GM21529 (cell line): ENCODE results near the gene TYW5.

Source experiments
- ATAC-seq: cut with Tn5 transposase; IDR thresholded peaks from one replicate; pipeline ENCODE4 v1.9.1; 2021; ENCODE audit not compliant: unreplicated experiment

Gene TYW5

GRCh38 chr2:199975273-199975895 lies 20.1 kb upstream of the TYW5 start:
- ATAC-seq: no peak

GRCh38 chr2:199973703-199974102 lies 18.4 kb upstream of the TYW5 start:
- no peak for ATAC-seq

- no peak for ATAC-seq
Observed at GRCh38 chr2:199972088-199972626, 16.9 kb upstream of the TYW5 start.

GRCh38 chr2:199968126-199968525 lies 12.8 kb upstream of the TYW5 start:
- ATAC-seq: no peak

DNA sequence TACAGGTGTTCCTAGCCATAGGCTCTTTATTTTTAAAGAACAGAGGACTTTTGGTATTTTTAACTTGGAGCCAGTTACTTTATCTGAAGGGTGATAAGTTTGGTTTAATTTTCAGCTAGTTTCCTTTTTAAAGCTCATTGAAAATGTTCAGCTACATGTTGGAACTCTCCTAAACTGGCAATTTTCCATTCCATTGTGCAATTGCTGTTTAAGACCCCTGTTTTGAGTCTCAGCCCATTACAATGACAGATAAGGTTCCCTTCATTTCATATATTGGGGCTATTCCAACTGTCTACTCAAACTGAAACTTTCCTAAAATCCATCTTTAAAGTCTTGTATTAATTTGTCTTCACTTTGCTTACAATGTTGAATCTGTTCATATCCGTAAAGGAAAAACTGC lies 11.7 kb upstream of the TYW5 start:
- ATAC-seq: no peak

DNA sequence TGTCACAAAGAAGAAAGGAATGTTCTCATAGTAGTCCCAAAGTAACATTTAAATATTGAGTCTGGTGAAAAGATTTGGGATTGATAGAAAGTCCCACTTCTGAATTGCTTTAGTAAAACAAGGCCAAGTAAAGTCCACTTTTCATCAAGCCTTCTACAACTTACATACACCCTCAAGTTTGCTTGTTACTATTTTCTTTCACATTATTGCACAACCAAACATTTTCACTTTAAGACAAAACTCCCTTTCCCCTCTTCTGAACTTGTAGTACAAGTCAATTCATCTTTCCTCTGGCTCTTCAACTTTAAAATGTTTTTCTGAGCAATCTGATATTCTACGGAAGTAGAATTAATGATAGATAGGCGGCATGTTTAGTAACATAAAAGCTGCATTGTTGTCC lies 11.1 kb upstream of the TYW5 start:
- ATAC-seq: no peak

GRCh38 chr2:199962203-199962602 lies 6.9 kb upstream of the TYW5 start:
- ATAC-seq: peak; percentile 63

DNA sequence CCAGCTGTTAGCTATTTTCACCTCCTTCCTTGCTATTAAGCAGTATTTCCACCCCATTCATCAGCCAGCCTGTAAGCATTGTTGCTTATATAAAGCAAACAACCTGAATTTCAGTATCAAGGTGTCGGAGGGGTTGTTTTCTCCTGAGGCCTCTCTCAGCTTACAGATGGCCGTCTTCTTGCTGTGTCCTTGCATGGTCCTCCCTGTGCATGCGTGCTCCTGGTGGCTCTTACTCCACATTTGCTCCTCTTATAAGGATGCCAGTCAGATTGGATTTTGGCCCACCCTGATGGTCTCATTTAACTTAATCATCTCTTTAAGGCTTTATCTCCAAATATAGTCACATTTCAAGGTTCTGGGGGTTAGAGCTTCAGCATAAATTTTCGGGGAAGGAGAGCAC lies 2.7 kb upstream of the TYW5 start:
- no peak for ATAC-seq

- no peak for ATAC-seq
Observed at GRCh38 chr2:199956062-199956380, 730 bp upstream of the TYW5 start.

- ATAC-seq: peak; percentile 50
Observed at GRCh38 chr2:199955007-199955338, 318 bp downstream of the TYW5 start.

DNA sequence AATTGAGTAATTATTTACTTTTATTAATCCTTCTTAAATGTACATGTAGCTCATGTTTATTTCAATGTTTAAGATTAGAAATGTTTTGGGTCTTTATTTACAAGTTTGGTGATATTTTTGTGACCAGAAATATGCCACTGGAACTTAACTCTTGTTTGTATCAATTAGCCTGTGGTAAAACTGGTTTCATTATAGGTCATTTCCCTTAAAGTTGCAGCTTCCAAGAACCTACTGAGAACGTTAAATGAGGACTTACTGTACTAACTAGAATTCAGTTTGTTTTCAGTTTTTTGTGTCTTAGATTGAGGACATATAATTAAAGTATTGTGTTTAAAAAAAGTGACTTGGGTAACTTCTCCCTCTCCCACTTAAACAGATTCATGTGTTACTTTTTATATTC lies 4.3 kb downstream of the TYW5 start:
- no peak for ATAC-seq

GRCh38 chr2:199950396-199950795 lies 4.9 kb downstream of the TYW5 start:
- ATAC-seq: no peak

DNA sequence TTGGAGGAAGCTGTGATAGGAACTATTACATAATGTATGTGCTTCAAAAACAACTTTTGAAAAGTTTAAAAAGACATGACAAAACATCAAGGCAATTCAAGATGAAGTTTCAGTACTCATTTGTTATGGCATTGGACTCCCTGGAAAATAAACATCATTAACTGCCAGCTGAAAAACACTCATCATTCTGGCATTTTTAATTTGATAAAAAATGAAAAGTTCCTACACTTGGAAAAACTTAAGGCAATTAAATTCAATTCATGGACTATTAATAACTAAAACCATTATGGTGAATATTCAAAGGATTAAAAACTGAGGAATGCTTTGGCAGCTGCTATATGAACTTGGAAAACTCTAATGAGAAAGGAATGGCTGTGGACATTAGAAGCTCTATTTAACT lies 8.5 kb downstream of the TYW5 start:
- no peak for ATAC-seq

GRCh38 chr2:199946196-199946595 lies 9.1 kb downstream of the TYW5 start:
- ATAC-seq: no peak

DNA sequence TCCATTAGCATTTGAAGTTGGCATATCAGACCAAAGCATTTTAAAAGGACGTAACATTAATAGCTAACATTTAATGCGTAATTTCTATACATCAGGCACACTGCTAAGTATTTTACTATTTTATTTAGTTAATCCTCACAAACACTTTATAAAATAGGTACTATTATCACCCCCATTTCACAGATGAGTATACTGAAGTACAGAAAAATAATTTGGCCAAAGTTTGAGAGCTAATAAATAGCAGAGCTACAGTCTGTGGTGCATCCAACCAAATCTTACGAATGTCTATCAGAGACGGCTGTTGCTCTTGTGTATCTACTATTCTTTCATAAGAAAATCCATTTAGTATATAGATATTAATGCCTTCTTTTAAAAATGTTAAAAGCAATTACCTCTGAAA lies 11.9 kb downstream of the TYW5 start:
- no peak for ATAC-seq

- ATAC-seq: peak; percentile 49
Observed at GRCh38 chr2:199940373-199940772, 14.9 kb downstream of the TYW5 start.

DNA sequence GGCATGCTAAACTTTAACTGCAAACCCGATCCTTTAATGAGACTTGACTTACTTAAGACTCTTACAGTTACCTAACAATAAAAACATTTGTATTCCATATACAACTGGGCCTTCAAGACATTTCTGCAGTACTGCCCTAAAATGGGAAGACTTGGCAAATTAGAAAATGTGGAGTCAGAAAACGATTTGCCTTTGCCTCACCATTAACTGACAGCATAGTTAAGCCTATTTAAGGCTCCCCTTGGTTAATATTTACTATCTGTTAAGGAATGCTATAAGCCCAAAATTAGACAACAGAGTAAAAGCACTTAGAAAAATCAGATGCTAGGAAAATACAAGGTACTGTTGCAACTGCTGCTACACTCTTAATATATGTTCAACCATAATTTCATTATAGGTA lies 18.7 kb downstream of the TYW5 start:
- no peak for ATAC-seq

DNA sequence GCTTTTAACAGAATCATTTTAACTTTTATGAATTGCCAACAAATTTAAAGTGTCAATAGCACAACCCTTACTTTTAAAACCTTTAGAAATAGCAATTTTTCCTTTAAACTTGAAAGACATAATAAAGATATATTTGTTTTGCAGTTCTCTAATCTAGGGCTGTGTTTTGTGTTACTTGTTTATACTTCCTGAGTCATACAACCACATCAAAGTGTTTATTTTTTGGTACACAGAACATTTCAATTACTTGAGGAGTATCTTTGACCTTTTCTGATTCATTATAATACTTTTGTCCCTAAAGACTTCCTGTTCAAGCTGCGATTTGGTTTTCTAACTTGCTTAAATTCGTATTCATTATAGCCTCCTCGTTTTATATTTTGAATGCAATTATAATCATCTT lies 21.8 kb downstream of the TYW5 start:
- no peak for ATAC-seq

DNA sequence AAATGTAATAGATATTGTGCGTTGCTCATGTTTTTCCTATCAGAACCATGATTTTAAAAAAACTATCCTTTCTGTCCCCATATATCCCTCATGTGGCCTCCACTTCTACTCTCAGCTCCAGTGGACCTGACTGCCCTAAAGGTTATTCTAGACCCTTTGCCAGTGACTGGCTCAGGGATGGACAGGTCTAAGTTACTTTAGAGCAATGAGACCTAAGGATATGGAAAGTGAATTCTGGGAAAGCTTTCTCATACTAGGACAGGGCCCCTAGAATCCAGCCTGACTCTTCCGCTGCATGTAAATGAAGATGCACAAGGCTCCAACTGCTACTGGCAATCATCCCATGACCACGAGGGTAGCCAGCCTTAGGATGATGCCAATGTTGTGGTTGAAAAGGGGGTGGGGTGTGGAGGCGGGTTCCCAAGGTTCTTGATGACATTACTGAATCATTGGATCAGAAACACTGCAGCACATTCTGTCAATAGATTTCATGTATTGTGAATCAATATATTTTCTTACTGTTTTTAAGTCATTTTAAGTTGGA lies 22.9 kb downstream of the TYW5 start:
- ATAC-seq: no peak

GRCh38 chr2:199929262-199929661 lies 26.0 kb downstream of the TYW5 start:
- ATAC-seq: no peak

- no peak for ATAC-seq
Observed at GRCh38 chr2:199928626-199929025, 26.7 kb downstream of the TYW5 start.

- ATAC-seq: no peak
Observed at GRCh38 chr2:199928226-199928625, 27.1 kb downstream of the TYW5 start.

- no peak for ATAC-seq
Observed at GRCh38 chr2:199926806-199927205, 28.5 kb downstream of the TYW5 start.
